NCI-H1694 treated with DMSO at 0.1 percent for 48 hours (cell line): Measurements from ENCODE around the gene KRTAP25-1.

ENCODE experiments used
- DNase-seq: peaks from one replicate; lab custom pipeline; 2025; lab: John Stamatoyannopoulos, UW

Gene KRTAP25-1

GRCh38 chr21:30289215-30289614, at the start of gene KRTAP25-1:
KRTAP25-1 (minus strand) TSS chr21:30289514; CDS start chr21:30289490, 24 bp downstream.
- no peak for DNase-seq

DNA sequence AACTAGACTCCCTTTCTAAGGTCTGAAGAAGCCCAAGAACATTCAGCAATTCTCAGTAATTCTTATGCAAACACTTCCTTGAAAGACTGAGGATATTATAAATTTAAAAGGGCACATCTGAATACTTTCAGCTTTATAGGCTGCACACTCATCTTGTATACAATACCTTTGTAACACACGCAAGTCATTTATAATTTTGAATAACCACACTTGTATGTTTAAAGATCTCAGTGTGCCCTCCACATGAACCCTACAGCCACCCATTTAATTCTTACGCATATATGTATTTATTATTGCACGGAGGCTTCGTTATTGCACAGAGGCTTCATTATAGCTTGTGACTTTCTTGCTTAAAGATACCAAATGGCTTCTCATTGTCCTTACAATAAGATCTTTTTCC, 49.4 kb upstream of the KRTAP25-1 start:
- DNase-seq: no peak

- DNase-seq: no peak
These were observed 48.5 kb upstream of the KRTAP25-1 start for GRCh38 chr21:30337772-30338171.

GRCh38 chr21:30337276-30337744, 48.0 kb upstream of the KRTAP25-1 start, which contains the start of gene KRTAP27-1:
KRTAP27-1 (minus strand) TSS chr21:30337694; CDS start chr21:30337668, 26 bp downstream.
- DNase-seq: no peak

DNA sequence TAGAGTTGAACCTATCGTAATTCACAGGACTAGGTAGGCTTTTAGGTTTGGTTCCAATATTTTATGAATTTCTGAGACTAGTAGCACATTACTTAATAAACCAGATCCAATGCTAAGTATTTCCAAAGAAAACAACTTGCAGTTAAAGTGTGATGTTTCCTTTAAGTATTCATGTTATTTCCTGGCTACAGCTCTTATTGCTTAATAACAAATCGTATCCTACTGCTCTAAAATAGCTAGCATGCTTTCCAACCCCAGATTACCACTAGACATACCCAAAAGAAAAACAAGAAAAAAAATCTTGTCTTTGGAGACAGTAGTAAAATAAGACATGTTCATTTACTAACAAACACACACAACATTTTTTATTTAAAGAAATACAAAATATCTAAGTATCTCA, 47.3 kb upstream of the KRTAP25-1 start:
- DNase-seq: no peak

DNA sequence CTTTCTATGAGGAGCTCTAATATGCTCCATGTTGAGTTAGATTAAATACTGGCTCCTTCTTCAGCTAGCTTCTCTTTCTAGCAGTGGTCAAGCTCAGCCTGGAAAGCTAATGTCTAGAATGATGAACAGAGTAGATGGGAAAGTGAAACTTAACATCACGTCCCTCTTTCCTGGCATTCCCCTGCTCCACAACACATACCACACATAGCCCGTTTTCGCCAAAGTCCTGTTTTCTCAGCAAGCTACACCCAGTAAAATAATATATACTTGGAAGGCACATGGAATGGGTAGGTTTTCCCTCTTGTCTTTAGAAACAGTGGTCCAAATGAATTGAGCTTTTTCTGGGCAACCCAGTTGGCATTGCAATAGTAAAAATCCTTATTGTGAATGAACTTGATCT, 44.4 kb upstream of the KRTAP25-1 start:
- no peak for DNase-seq

GRCh38 chr21:30332681-30333080, 43.4 kb upstream of the KRTAP25-1 start:
- DNase-seq: no peak

DNA sequence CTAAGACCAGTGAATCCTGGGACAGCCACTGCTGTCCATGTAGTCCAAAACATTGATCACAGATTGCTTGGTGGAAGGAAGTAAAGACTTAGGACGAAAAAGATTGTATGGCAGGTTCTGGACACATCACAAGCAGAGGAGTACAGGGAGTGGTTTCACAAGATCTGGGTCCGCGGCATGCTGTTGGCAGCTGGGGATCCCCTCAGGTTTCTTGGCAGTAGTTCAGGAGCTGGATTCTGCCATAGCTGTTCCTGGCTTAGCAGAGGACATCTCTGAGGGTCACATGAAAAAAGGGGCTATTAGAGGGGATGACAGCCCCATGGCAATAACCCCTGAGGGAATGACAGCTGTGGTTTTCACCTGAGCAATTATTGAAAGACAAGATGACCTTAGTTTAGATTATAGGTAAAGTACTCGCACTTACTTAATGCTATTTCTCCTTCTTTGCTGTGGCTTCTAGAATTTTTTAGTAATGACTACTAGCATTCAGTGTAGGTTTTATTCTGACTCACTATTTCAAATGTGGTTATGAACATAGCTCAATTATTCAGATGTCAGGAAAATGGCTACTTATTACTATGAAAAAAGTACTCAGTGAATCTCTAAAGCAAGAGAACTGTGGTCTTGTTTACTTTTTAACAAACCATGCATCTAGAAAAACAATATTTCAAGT, 40.0 kb upstream of the KRTAP25-1 start:
- no peak for DNase-seq

GRCh38 chr21:30326390-30326789, 37.1 kb upstream of the KRTAP25-1 start:
- DNase-seq: no peak

GRCh38 chr21:30320215-30320614, 30.9 kb upstream of the KRTAP25-1 start, which contains the start of gene KRTAP26-1:
KRTAP26-1 (minus strand) TSS chr21:30320315; CDS start chr21:30320035, 280 bp downstream.
- no peak for DNase-seq

- DNase-seq: no peak
These were observed 26.4 kb upstream of the KRTAP25-1 start for GRCh38 chr21:30315701-30316100.

DNA sequence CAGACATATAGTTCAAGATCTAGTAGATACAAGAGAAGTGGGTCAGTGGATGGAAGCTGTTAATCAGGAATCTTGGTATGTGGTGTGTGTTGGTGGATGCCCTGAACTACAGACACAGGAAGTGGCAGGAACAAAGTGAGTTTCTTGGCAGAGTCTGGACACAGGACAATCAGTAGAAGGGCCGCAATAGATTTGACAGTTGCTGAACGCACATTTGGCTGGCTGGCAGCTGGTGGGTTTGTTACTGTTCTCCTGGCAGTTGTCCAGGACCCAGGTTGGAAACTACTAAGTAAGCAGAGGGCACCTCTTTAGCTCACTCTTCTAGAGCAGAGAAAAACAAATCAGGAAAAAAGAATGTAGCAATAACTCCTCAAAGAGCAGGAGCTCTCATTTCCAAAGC, 17.6 kb upstream of the KRTAP25-1 start:
- no peak for DNase-seq

DNA sequence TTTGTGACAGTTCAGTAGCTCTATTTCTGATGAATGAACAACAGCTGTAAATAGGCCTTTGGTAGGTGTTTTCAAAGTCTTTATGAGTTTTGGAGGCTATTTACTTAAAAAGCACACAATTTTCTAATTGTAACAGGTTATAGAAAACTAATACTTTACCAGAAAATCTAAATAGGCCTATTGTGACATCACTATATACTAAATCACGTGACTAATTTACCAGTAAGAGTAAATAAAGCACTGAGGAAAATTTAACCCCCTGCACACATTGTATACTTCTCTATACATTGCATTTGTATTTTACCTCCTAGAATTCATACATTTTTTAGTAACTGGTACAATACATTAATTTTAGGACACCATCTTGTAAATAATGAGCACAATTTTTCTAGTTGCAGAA, 15.8 kb upstream of the KRTAP25-1 start:
- DNase-seq: no peak

DNA sequence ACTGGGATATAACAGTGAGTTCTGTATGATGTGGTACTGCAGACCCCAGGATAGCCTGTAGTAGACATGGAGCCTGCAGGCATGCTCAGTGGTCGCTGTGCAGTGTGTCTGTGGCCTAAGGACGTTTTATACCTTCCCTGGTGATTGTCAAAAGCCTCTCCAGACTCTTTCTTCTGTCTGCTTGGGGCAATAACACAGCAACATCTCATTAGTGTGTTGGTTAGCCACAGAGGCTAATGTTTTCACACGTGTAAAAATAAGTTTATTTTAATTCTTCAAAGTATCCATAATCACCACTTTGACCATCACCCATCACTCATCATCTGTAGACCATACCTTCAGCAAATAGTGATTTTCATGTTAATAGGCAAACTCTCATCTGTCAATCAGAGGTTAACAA, 6.5 kb downstream of the KRTAP25-1 start, which contains the start of gene KRTAP24-1:
Gene KRTAP24-1, minus strand, starts transcription at position 101 of the 400 bp plus-strand sequence. Its CDS starts 18 bp downstream, at position 83.
- DNase-seq: no peak

DNA sequence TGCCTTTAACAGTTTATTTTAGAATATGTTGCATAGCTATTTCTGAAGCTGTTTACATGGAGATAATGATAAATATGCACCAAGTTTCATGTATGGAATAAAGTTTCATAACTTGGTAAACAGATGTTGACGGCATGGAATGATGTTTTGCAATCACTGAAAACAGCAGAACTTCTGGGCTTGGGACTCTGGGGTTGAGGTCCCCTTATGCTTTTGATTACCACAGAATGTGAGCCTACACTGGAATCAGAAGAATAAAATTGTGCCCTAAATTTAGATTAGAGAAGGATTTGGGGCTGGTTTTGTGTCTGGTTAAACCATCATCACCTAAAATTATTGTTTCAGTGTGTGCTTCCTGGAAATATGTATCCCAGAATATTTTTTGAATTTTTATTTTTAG, 17.7 kb downstream of the KRTAP25-1 start:
- no peak for DNase-seq

GRCh38 chr21:30271156-30271555, 18.2 kb downstream of the KRTAP25-1 start:
- no peak for DNase-seq

- no peak for DNase-seq
These were observed 19.3 kb downstream of the KRTAP25-1 start for GRCh38 chr21:30269803-30270530.

GRCh38 chr21:30268608-30269197, 20.6 kb downstream of the KRTAP25-1 start:
- DNase-seq: peak; percentile 10

DNA sequence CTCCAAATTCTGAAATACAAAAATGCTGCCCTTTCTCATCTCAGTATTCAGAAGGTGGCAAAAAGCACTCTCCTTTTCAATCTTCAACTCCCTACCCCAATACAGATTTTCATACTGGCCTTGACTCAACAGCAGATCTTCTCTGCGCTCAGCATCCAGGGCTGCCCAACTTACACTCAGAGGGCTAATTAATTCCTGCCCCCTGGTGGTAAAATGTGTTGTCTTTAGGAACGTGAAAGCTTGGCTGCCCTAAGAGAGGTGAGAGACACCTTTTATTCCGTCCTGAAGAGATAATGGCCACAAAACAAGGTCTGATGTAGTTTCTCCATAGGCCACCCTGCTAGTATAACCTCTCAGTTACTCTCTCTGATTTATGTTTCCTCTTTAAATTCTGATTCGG, 31.5 kb downstream of the KRTAP25-1 start:
- DNase-seq: no peak

DNA sequence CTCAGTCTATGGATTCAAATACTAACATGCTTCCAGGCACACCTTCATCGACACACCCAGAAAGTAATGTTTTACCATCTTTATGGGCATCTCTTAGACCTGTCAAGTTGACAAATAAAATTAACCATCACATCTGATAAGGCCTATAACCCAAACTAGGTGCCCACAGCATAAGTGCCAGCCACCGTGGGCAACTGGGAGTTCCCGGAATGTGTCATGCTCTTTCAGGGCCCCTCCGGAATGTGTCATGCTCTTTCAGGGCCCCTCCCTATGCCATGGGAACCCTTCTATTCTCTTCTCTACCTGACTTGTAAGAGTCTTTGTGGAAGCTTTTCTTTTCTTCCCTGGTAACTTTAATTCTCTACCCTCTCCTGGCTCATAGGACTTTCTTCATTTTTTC, 33.2 kb downstream of the KRTAP25-1 start:
- no peak for DNase-seq

GRCh38 chr21:30255679-30256078, 33.6 kb downstream of the KRTAP25-1 start:
- no peak for DNase-seq

DNA sequence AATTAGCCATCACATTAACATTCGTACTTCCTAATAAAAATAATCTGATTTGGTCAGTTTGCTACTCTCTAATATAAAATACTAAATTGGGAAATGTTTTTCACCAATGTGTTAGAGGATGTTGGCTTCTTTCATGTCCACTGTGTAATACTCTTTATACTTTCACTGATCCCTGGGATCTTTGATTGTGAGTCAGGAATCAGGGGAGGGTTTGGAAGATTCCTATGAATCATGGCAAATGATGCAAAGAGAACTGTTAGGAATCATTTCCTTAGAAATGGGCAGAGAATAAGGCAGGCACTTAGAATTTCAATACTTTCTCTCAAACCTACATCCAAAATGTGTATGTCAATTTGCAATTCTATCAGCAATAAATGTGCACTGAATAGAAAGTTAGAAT, 37.5 kb downstream of the KRTAP25-1 start:
- DNase-seq: no peak

- no peak for DNase-seq
These were observed 39.4 kb downstream of the KRTAP25-1 start for GRCh38 chr21:30249936-30250335.
